HepG2 (cell line): ENCODE data around the gene HEBP1. TPM values are rescaled to one million over a fixed set of nuclear protein-coding genes. Genes with fewer than 3 reads are reported as not detected.
A peak's percentile ranks its signal among the peaks of the same experiment; 100 is the strongest.

Experiments used
- ARNTL ChIP-seq: sonication (generic); formaldehyde crosslinking; IDR thresholded peaks from 2 replicates; pipeline ENCODE4 v1.4.0; 2020; ENCODE audit warnings: mild to moderate bottlenecking, missing genetic modification reagents
- ATRX ChIP-seq: sonication (generic); formaldehyde crosslinking; IDR thresholded peaks from 2 replicates; pipeline ENCODE4 v1.4.0; 2020; ENCODE audit warnings: missing genetic modification reagents, borderline replicate concordance
- CHD4 ChIP-seq: fragments of 200-600 bp; sonication (generic); IDR thresholded peaks from 2 replicates; pipeline ENCODE4 v1.7.0; 2017; ENCODE audit warnings: mild to moderate bottlenecking, low read length, borderline replicate concordance
- FLYWCH1 ChIP-seq: sonication (generic); formaldehyde crosslinking; IDR thresholded peaks from 2 replicates; pipeline ENCODE4 v1.8.1; 2023; ENCODE audit warnings: mild to moderate bottlenecking, missing genetic modification reagents
- FOXK2 ChIP-seq: fragments of 450-650 bp; IDR thresholded peaks from 2 replicates; pipeline ENCODE4 v1.6.1; 2016
- HHEX ChIP-seq: IDR thresholded peaks from 2 replicates; pipeline ENCODE4 v1.6.1; 2016; ENCODE audit warnings: control low read depth
- HNF1B ChIP-seq: sonication (generic); formaldehyde crosslinking; IDR thresholded peaks from 2 replicates; pipeline ENCODE4 v1.5.1; 2020; ENCODE audit warnings: mild to moderate bottlenecking, moderate library complexity, missing genetic modification reagents
- HOXA9 ChIP-seq: sonication (generic); formaldehyde crosslinking; IDR thresholded peaks from 2 replicates; pipeline ENCODE4 v1.8.1; 2022; ENCODE audit warnings: missing genetic modification reagents, mild to moderate bottlenecking, moderate library complexity, borderline replicate concordance
- KDM6A ChIP-seq: IDR thresholded peaks from 2 replicates; pipeline ENCODE4 v1.6.1; 2016; ENCODE audit warnings: low read depth
- MIER2 ChIP-seq: IDR thresholded peaks from 2 replicates; pipeline ENCODE4 v1.6.1; 2016; ENCODE audit warnings: missing biosample characterization, missing genetic modification reagents
- NAIF1 ChIP-seq: sonication (generic); formaldehyde crosslinking; IDR thresholded peaks from 2 replicates; pipeline ENCODE4 v1.5.0; 2020; ENCODE audit warnings: mild to moderate bottlenecking, missing genetic modification reagents, borderline replicate concordance
- NFYC ChIP-seq: IDR thresholded peaks from 2 replicates; pipeline ENCODE4 v1.6.1; 2016; ENCODE audit warnings: missing genetic modification reagents, missing compliant biosample characterization
- NKX3-1 ChIP-seq: sonication (generic); formaldehyde crosslinking; IDR thresholded peaks from 2 replicates; pipeline ENCODE4 v1.5.0; 2020; ENCODE audit warnings: missing genetic modification reagents
- NPAS2 ChIP-seq: sonication (generic); formaldehyde crosslinking; IDR thresholded peaks from 2 replicates; pipeline ENCODE4 v1.8.0; 2022; ENCODE audit warnings: mild to moderate bottlenecking, missing genetic modification reagents, borderline replicate concordance
- NR2F6 ChIP-seq, 2 experiments: IDR thresholded peaks; 2 replicates each; pipeline ENCODE4 v1.6.1; 2016; ENCODE audit warnings: antibody characterized with exemption in 1 of 2, mild to moderate bottlenecking in 1 of 2
- SKI ChIP-seq: fragments of 450-650 bp; IDR thresholded peaks from one replicate; pipeline ENCODE4 v1.6.1; 2018; ENCODE audit warnings: mild to moderate bottlenecking; ENCODE audit not compliant: partially characterized antibody
- SMAD9 ChIP-seq: sonication (generic); formaldehyde crosslinking; IDR thresholded peaks from 2 replicates; pipeline ENCODE4 v1.5.1; 2020; ENCODE audit warnings: mild to moderate bottlenecking, missing genetic modification reagents
- SP5 ChIP-seq: IDR thresholded peaks from 2 replicates; pipeline ENCODE4 v1.6.1; 2016; ENCODE audit warnings: low read depth, borderline replicate concordance
- ZBTB8A ChIP-seq: sonication (generic); formaldehyde crosslinking; IDR thresholded peaks from 2 replicates; pipeline ENCODE4 v1.4.0; 2020; ENCODE audit warnings: mild to moderate bottlenecking, low read depth, missing genetic modification reagents, borderline replicate concordance
- ZFY ChIP-seq: sonication (generic); formaldehyde crosslinking; IDR thresholded peaks from 2 replicates; pipeline ENCODE4 v1.4.0; 2020; ENCODE audit warnings: missing genetic modification reagents
- ZFYVE20 ChIP-seq: sonication (generic); formaldehyde crosslinking; IDR thresholded peaks from 2 replicates; pipeline ENCODE4 v1.8.0; 2023; ENCODE audit warnings: low read depth, mild to moderate bottlenecking, moderate library complexity, missing genetic modification reagents, borderline replicate concordance
- ZNF619 ChIP-seq: sonication (generic); formaldehyde crosslinking; IDR thresholded peaks from 2 replicates; pipeline ENCODE4 v1.4.0; 2020; ENCODE audit warnings: mild to moderate bottlenecking, missing genetic modification reagents
- ZNF660 ChIP-seq: sonication (generic); formaldehyde crosslinking; IDR thresholded peaks from 2 replicates; pipeline ENCODE4 v1.5.1; 2020; ENCODE audit warnings: mild to moderate bottlenecking, low read depth, missing genetic modification reagents, borderline replicate concordance
- ZNF687 ChIP-seq: sonication (generic); formaldehyde crosslinking; IDR thresholded peaks from 2 replicates; pipeline ENCODE4 v1.5.1; 2020; ENCODE audit warnings: mild to moderate bottlenecking, missing genetic modification reagents, moderate library complexity
- ZSCAN21 ChIP-seq: sonication (generic); formaldehyde crosslinking; IDR thresholded peaks from 2 replicates; pipeline ENCODE4 v1.8.0; 2022; ENCODE audit warnings: mild to moderate bottlenecking, missing genetic modification reagents, moderate library complexity, borderline replicate concordance
- ZSCAN31 ChIP-seq: sonication (generic); formaldehyde crosslinking; IDR thresholded peaks from 2 replicates; pipeline ENCODE4 v1.5.0; 2020; ENCODE audit warnings: low read depth, mild to moderate bottlenecking, missing genetic modification reagents
- polyA plus RNA-seq, 8 experiments: library from polyadenylated mRNA; depleted of rRNA in 3 of 8; stranded (reverse) in 7 of 8; unstranded in 1 of 8; fragments of >200 nt; fragmentation: Illumina TruSeq in 4 of 8; extraction: Trizol in 4 of 8; gene quantifications; 2 replicates each; pipeline versions ENCODE4 v1.2.1 to v1.2.3, GENCODE V29; 2011 to 2016; ENCODE audit warnings: low read depth in 4 of 8, missing spikeins in 1 of 8, mixed read lengths in 1 of 8; ENCODE audit not compliant: insufficient read depth in 1 of 8
- total RNA-seq, 5 experiments: library from RNA; depleted of rRNA; stranded (reverse); fragments of >200 nt; fragmentation: Illumina TruSeq; extraction: Trizol; gene quantifications; 2 replicates each; pipeline ENCODE4 v1.2.3, GENCODE V29; 2016; ENCODE audit warnings: low read depth in 1 of 5

The HEBP1 gene
- total and polyA plus RNA-seq, 2 of the 13 experiments (the other 11 are each of a cell fraction or from before 2014, with no cell fraction given): 7.8 to 9.4 TPM

- peak; percentile 90 for TF ChIP-seq ZNF687 (CRISPR knock-in tag)
- TF ChIP-seq HHEX (CRISPR knock-in tag): no peak
- no peak for TF ChIP-seq SP5
- TF ChIP-seq NR2F6 (IDR thresholded peaks at IDR 0.05): peak; percentile 93
- peak; percentile 92 for TF ChIP-seq NR2F6 (CRISPR knock-in tag; IDR thresholded peaks at IDR 0.05)
- no peak for TF ChIP-seq ZSCAN21
- TF ChIP-seq ZSCAN31 (CRISPR knock-in tag): peak; percentile 82; the same call in 1 of the 2 replicates
- TF ChIP-seq CHD4: no peak
- no peak for TF ChIP-seq ZNF619 (CRISPR knock-in tag)
- TF ChIP-seq HNF1B: no peak
- no peak for TF ChIP-seq SKI
- no peak for TF ChIP-seq ZFYVE20
- 0 out of 2 replicates have a peak, but pooled peaks have one; percentile 32 for TF ChIP-seq ARNTL (CRISPR knock-in tag)
- no peak for TF ChIP-seq NPAS2 (CRISPR knock-in tag)
- no peak for TF ChIP-seq NAIF1 (CRISPR knock-in tag)
- no peak for TF ChIP-seq MIER2 (CRISPR knock-in tag)
- no peak for TF ChIP-seq SMAD9
- TF ChIP-seq ZFY: peak; percentile 74
- TF ChIP-seq FLYWCH1 (CRISPR knock-in tag): no peak
- no peak for TF ChIP-seq ZNF660
- TF ChIP-seq FOXK2: peak; percentile 78; the same call in 1 of the 2 replicates
- no peak for TF ChIP-seq ZBTB8A (CRISPR knock-in tag)
- TF ChIP-seq HOXA9: no peak
- no peak; the same call in 1 of the 2 replicates for TF ChIP-seq NFYC (CRISPR knock-in tag)
- TF ChIP-seq NKX3-1 (CRISPR knock-in tag): peak; percentile 58; the same call in 1 of the 2 replicates
- TF ChIP-seq KDM6A: no peak
- no peak for TF ChIP-seq ATRX
Observed at GRCh38 chr12:12927211-12928079, 72.6 kb downstream of the HEBP1 start (continued).
